K562 (cell line): ENCODE data around the gene EMID1. TPM values are rescaled to one million over a fixed set of nuclear protein-coding genes. Genes with fewer than 3 reads are reported as not detected.

ENCODE experiments used
- FOXJ2 ChIP-seq: fragments of 200-800 bp; sonication (Bioruptor generic); IDR thresholded peaks from 2 replicates; pipeline ENCODE4 v1.6.1; 2016; ENCODE audit warnings: missing genetic modification characterization, missing compliant biosample characterization
- JUNB ChIP-seq: fragments of 450-650 bp; formaldehyde crosslinking; conservative IDR thresholded peaks from 2 replicates; pipeline ENCODE4 v1.4.0; 2020; ENCODE audit warnings: mild to moderate bottlenecking
- MYC ChIP-seq, 2 experiments: fragments of 250-450 bp in 1 of 2; sonication (Bioruptor Pico) in 1 of 2; IDR thresholded peaks; 2 replicates each; pipeline versions ENCODE4 v1.5.1 to v1.6.1; 2012 to 2021; ENCODE audit warnings: low read depth in 2 of 2, borderline replicate concordance in 1 of 2, improper control_type of control experiment in 1 of 2, low read length in 1 of 2, mild to moderate bottlenecking in 1 of 2, moderate library complexity in 1 of 2
- NFE2L1 ChIP-seq: fragments of 450-650 bp; IDR thresholded peaks from 2 replicates; pipeline ENCODE4 v1.6.1; 2016; ENCODE audit warnings: missing genetic modification characterization, low read depth, mild to moderate bottlenecking, missing compliant biosample characterization, moderate library complexity, borderline replicate concordance
- NR2C2 ChIP-seq, 2 experiments: fragments of 200-800 bp in 1 of 2; sonication (Bioruptor generic) in 1 of 2; sonication (generic) in 1 of 2; formaldehyde crosslinking in 1 of 2; IDR thresholded peaks; 2 replicates each; pipeline versions ENCODE4 v1.6.1 to v1.8.0; 2016 to 2022; ENCODE audit warnings: mild to moderate bottlenecking in 1 of 2, missing compliant biosample characterization in 1 of 2, missing genetic modification characterization in 1 of 2, missing genetic modification reagents in 1 of 2
- OTX1 ChIP-seq: fragments of 450-650 bp; formaldehyde crosslinking; IDR thresholded peaks from 2 replicates; pipeline ENCODE4 v1.4.0; 2022; ENCODE audit warnings: mild to moderate bottlenecking
- RCOR1 ChIP-seq, 2 experiments: IDR thresholded peaks; 2 replicates each; pipeline ENCODE4 v1.6.1; 2012; ENCODE audit warnings: low read depth in 2 of 2, low read length in 2 of 2, borderline replicate concordance in 1 of 2, improper control_type of control experiment in 1 of 2
- SMAD1 ChIP-seq: fragments of 150-350 bp; IDR thresholded peaks from 2 replicates; pipeline ENCODE4 v1.6.1; 2014; ENCODE audit warnings: low read length, low read depth; ENCODE audit not compliant: partially characterized antibody
- SNRNP70 ChIP-seq: fragments of 200-400 bp; formaldehyde crosslinking; optimal IDR thresholded peaks from 2 replicates; pipeline ENCODE3; 2017; ENCODE audit warnings: low read depth, low read length
- TFAM ChIP-seq: fragments of 250-450 bp; sonication (Bioruptor Pico); conservative IDR thresholded peaks from 2 replicates; pipeline ENCODE4 v1.5.0; 2021; ENCODE audit warnings: mild to moderate bottlenecking, moderate library complexity
- U2AF1 ChIP-seq: fragments of 200-400 bp; formaldehyde crosslinking; optimal IDR thresholded peaks from 2 replicates; pipeline ENCODE3; 2017; ENCODE audit warnings: mild to moderate bottlenecking, low read depth, low read length, moderate library complexity
- polyA plus RNA-seq, 8 experiments: library from polyadenylated mRNA; depleted of rRNA in 4 of 8; stranded (reverse) in 5 of 8; unstranded in 3 of 8; fragments of >200 nt; fragmentation: Nextera tagmentation in 2 of 8; fragmentation: Illumina TruSeq in 1 of 8; extraction: Ambion mirVana in 2 of 8; extraction: Trizol in 1 of 8; gene quantifications; 2 replicates each; pipeline versions ENCODE4 v1.2.1 to v1.2.3, GENCODE V29; 2011 to 2014; ENCODE audit warnings: inconsistent platforms in 1 of 8, missing spikeins in 1 of 8
- total RNA-seq, 7 experiments: library from RNA; depleted of rRNA in 6 of 7; stranded (reverse); fragments of >200 nt in 6 of 7; fragmentation: Illumina TruSeq in 2 of 7; extraction: Trizol in 2 of 7; gene quantifications; 2 replicates each; pipeline versions ENCODE4 v1.2.1 to v1.2.3, GENCODE V29; 2011 to 2021; ENCODE audit warnings: low replicate concordance in 1 of 7
- TF ChIP-seq, protein P1 (sequence below), 2 experiments: IDR thresholded peaks in 1 of 2; conservative IDR thresholded peaks in 1 of 2; 2 replicates each; pipeline ENCODE4 v1.6.1; 2016; ENCODE audit warnings: low read depth in 2 of 2, mild to moderate bottlenecking in 1 of 2, missing compliant biosample characterization in 1 of 2, missing genetic modification characterization in 1 of 2, moderate library complexity in 1 of 2
- TF ChIP-seq, protein P2 (sequence below): fragments of 250-450 bp; sonication (Bioruptor Pico); IDR thresholded peaks from 2 replicates; pipeline ENCODE4 v1.8.0; 2021; ENCODE audit warnings: mild to moderate bottlenecking, moderate library complexity
- TF ChIP-seq, protein P3 (sequence below), 2 experiments: fragments of 150-350 bp in 1 of 2; IDR thresholded peaks; 2 replicates each; pipeline ENCODE4 v1.6.1; 2012 to 2016; ENCODE audit warnings: low read depth in 2 of 2, low read length in 2 of 2, mild to moderate bottlenecking in 1 of 2, moderate library complexity in 1 of 2
- TF ChIP-seq, protein P4 (sequence below): fragments of 450-650 bp; IDR thresholded peaks from 2 replicates; pipeline ENCODE4 v1.6.1; 2016; ENCODE audit warnings: borderline replicate concordance

The EMID1 gene
- total and polyA plus RNA-seq, 9 of the 15 experiments (the other 6 are each of a cell fraction or from before 2014, with no cell fraction given): 0.15 to 7.2 (median 2.7) TPM

DNA sequence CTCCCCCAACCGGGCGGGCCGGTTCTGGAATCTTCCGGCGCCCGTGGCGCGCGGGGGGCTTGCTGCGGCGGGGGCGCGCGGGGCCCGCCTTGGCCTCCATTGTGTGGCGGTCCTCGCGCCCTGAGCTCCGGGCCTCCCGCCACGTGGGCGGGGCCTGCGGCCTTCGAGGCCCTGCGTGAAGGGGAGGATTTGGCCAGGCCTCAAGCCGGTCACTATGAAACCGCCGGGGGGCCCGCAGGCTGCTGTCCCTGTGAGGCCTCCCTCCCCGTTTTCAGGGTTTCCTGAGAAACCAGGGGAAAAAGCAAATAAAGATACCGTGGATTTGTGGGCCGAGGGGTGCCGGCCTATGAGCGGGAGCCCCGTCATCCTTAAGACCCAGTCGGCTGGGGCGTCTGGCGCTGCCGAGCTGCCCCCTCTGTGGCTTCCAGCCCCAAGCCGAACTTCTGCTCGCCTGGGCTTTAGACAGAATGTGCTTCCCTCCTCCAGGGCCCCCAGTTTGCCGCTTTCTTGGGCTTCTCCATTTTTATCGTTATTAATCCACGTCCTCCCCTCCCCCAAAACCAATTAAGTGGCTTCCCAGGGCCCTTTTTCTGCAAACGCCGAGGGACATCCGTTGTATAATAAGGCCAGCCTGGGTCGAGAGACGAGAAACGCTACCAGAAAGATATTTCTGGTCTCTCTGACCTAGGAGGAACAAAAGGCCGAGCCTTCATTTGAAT, 63.0 kb downstream of the EMID1 start (continued):
- TF ChIP-seq FOXJ2 (tag) (no peak), OTX1 (no peak), RCOR1 (IDR thresholded peaks at IDR 0.05; ENCODE audit: borderline replicate concordance in 1 of 2, low read depth in 2 of 2, low read length in 2 of 2) (no peak), U2AF1 (peak; percentile 76), NFE2L1 (tag) (no peak), MYC (IDR thresholded peaks at IDR 0.05; ENCODE audit: low read depth, low read length) (peak; percentile 85), MYC (CRISPR knock-in tag; IDR thresholded peaks at IDR 0.05; ENCODE audit: borderline replicate concordance, low read depth) (no peak), TFAM (CRISPR knock-in tag) (no peak), NR2C2 (CRISPR knock-in tag; IDR thresholded peaks at IDR 0.05) (no peak), NR2C2 (tag; IDR thresholded peaks at IDR 0.05) (no peak; the same call in 1 of the 2 replicates), SMAD1 (no peak), SNRNP70 (no peak), JUNB (CRISPR knock-in tag) (no peak)
- TF ChIP-seq, protein P1, sequence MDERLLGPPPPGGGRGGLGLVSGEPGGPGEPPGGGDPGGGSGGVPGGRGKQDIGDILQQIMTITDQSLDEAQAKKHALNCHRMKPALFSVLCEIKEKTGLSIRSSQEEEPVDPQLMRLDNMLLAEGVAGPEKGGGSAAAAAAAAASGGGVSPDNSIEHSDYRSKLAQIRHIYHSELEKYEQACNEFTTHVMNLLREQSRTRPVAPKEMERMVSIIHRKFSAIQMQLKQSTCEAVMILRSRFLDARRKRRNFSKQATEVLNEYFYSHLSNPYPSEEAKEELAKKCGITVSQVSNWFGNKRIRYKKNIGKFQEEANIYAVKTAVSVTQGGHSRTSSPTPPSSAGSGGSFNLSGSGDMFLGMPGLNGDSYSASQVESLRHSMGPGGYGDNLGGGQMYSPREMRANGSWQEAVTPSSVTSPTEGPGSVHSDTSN (CRISPR knock-in tag; IDR thresholded peaks at IDR 0.05; ENCODE audit: low read depth): no peak
- TF ChIP-seq, protein P1 (tag; conservative IDR thresholded peaks at IDR 0.05; ENCODE audit: low read depth): no peak
- TF ChIP-seq, protein P2, sequence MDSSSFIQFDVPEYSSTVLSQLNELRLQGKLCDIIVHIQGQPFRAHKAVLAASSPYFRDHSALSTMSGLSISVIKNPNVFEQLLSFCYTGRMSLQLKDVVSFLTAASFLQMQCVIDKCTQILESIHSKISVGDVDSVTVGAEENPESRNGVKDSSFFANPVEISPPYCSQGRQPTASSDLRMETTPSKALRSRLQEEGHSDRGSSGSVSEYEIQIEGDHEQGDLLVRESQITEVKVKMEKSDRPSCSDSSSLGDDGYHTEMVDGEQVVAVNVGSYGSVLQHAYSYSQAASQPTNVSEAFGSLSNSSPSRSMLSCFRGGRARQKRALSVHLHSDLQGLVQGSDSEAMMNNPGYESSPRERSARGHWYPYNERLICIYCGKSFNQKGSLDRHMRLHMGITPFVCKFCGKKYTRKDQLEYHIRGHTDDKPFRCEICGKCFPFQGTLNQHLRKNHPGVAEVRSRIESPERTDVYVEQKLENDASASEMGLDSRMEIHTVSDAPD: no peak
- TF ChIP-seq, protein P3, sequence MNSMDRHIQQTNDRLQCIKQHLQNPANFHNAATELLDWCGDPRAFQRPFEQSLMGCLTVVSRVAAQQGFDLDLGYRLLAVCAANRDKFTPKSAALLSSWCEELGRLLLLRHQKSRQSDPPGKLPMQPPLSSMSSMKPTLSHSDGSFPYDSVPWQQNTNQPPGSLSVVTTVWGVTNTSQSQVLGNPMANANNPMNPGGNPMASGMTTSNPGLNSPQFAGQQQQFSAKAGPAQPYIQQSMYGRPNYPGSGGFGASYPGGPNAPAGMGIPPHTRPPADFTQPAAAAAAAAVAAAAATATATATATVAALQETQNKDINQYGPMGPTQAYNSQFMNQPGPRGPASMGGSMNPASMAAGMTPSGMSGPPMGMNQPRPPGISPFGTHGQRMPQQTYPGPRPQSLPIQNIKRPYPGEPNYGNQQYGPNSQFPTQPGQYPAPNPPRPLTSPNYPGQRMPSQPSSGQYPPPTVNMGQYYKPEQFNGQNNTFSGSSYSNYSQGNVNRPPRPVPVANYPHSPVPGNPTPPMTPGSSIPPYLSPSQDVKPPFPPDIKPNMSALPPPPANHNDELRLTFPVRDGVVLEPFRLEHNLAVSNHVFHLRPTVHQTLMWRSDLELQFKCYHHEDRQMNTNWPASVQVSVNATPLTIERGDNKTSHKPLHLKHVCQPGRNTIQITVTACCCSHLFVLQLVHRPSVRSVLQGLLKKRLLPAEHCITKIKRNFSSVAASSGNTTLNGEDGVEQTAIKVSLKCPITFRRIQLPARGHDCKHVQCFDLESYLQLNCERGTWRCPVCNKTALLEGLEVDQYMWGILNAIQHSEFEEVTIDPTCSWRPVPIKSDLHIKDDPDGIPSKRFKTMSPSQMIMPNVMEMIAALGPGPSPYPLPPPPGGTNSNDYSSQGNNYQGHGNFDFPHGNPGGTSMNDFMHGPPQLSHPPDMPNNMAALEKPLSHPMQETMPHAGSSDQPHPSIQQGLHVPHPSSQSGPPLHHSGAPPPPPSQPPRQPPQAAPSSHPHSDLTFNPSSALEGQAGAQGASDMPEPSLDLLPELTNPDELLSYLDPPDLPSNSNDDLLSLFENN (IDR thresholded peaks at IDR 0.05; ENCODE audit: low read depth in 2 of 2, low read length in 2 of 2): no peak
- TF ChIP-seq, protein P4, sequence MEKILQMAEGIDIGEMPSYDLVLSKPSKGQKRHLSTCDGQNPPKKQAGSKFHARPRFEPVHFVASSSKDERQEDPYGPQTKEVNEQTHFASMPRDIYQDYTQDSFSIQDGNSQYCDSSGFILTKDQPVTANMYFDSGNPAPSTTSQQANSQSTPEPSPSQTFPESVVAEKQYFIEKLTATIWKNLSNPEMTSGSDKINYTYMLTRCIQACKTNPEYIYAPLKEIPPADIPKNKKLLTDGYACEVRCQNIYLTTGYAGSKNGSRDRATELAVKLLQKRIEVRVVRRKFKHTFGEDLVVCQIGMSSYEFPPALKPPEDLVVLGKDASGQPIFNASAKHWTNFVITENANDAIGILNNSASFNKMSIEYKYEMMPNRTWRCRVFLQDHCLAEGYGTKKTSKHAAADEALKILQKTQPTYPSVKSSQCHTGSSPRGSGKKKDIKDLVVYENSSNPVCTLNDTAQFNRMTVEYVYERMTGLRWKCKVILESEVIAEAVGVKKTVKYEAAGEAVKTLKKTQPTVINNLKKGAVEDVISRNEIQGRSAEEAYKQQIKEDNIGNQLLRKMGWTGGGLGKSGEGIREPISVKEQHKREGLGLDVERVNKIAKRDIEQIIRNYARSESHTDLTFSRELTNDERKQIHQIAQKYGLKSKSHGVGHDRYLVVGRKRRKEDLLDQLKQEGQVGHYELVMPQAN: no peak
